Islet precursor cell (in vitro differentiated cells): ENCODE measurements around the gene CACNA1F.
A peak's percentile ranks its signal among the peaks of the same experiment; 100 is the strongest.

ENCODE experiments used
- DNase-seq: peaks from one replicate; pipeline ENCODE4 v3.0.0-alpha.2; 2018

Gene CACNA1F

DNA sequence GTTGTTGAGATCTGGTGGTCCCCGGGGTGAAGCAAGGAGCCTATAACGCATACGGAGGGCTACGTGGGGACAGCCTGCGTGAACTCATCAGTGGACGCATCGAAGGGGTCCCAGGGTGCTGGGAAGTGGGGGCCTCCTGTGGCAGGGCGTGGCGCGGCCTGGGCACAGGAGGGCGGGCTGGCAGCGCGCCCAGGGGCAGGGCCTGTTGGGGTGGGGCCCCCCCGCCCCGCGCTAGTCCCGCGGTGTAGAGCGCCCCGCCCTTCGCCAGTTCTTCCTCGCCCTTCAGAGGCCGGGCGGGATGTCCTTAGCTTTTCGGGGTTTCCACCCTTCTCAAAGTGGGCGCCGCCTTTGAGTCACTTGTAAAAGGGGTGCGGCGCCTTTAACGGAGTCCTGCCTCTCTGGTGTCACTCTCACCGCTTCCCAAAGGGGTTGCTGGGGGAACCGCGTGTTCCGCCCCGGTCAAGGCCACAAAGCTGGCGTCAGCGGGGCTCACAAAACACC is 60.8 kb downstream of the CACNA1F start:
- no peak for DNase-seq

DNA sequence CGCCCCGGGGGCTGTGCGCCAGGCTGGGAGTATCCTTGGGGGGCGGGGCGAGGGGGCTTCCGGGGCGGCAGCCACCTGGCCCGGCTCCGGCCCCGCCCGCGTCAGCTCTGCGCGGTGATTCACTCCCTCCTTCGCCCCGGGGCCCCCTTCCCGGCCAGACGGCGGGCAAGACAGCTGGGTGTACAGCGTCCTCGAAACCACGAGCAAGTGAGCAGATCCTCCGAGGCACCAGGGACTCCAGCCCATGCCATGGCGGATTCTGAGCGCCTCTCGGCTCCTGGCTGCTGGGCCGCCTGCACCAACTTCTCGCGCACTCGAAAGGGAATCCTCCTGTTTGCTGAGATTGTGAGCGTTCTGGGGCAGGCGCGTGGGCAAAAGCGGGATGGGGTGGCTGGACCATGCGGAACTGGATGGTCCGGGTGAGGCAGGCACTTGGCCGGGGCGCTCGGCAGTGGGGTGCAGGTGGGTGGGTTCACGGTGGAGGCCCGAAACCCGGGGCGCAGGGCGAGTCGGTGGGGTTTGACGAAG is 61.3 kb downstream of the CACNA1F start, which contains the start of gene PLP2:
Gene PLP2, plus strand, starts transcription at position 147 of the 528 bp plus-strand sequence. Its CDS starts 103 bp downstream, at position 250.
- peak; percentile 81 for DNase-seq

- no peak for DNase-seq
Measured at GRCh38 chrX:49167740-49168108, 65.4 kb downstream of the CACNA1F start.

GRCh38 chrX:49166914-49167739 is 66.0 kb downstream of the CACNA1F start:
- DNase-seq: peak; percentile 71

DNA sequence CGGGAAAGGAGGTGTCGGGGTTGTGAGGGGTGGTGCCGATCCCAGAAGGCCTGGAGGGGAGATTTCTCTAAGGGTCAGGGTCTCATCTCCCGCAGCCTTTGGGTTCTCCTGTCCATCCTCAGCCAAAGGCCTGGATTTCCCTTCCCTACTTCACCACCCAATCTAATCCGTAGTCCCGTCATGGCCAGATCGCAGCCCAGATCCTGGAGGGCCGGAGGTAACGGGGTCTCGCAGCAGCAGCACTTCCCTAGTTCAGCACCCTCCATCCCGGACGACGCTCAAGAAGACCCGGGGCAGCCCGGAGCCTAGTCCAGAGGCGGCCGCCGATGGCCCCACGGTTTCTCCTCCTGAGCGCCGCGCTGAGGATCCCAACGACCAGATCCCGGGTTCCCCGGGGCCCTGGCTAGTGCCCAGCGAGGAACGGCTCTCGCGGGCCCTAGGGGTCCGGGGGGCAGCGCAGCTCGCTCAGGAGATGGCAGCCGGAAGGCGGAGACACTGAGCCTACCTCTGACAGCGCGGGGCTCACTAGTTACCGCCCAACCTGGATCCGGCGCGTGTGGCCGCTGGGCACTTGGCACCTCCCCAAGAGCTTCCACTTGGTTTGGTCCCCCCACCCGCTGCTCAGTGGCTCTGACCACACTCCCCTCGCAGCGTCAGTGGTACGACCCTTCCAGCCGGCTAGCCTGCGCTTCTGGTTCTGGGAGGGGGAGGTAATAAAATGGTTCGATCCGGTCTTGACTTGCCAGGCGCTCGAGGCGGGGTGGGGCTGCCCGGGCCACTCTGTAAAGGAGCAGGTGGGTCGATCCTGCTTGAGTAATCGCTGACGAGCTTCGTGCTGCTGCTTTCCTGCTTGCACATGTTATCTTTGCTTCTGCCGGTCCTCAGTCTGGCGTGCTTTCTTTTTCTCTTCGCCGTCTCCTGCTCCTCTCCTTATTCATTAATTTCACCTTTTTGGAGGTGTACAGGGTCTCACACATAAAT is 66.9 kb downstream of the CACNA1F start:
- peak; percentile 86 for DNase-seq

DNA sequence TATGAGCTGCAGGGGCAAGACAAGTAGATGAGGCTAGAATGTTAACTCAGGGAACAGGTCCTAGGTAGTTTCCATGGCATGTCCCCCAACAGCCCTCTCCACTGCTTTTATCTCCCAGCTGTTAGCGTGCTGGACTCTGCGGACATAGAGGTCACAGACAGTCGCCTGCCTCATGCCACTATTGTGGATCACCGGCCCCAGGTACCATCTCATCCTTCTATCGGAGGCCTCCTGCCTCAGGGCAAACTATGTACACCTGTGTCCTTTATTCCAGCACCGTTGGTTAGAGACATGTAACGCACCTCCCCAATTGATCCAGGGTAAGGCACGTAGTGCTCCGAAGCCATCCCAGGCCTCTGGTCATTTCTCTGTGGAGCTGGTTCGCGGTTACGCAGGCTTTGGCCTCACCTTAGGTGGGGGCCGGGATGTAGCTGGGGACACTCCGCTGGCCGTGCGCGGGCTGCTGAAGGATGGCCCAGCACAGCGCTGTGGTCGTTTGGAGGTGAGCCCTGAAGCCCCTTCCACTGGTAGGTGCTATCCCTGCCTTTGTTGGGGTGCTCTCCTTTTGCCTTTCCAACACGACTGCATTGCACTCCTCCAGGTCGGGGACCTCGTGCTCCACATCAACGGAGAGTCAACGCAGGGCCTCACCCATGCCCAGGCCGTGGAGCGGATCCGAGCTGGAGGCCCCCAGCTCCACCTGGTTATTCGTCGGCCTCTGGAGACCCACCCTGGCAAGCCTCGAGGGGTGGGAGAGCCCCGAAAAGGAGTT is 68.4 kb downstream of the CACNA1F start:
- DNase-seq: no peak

DNA sequence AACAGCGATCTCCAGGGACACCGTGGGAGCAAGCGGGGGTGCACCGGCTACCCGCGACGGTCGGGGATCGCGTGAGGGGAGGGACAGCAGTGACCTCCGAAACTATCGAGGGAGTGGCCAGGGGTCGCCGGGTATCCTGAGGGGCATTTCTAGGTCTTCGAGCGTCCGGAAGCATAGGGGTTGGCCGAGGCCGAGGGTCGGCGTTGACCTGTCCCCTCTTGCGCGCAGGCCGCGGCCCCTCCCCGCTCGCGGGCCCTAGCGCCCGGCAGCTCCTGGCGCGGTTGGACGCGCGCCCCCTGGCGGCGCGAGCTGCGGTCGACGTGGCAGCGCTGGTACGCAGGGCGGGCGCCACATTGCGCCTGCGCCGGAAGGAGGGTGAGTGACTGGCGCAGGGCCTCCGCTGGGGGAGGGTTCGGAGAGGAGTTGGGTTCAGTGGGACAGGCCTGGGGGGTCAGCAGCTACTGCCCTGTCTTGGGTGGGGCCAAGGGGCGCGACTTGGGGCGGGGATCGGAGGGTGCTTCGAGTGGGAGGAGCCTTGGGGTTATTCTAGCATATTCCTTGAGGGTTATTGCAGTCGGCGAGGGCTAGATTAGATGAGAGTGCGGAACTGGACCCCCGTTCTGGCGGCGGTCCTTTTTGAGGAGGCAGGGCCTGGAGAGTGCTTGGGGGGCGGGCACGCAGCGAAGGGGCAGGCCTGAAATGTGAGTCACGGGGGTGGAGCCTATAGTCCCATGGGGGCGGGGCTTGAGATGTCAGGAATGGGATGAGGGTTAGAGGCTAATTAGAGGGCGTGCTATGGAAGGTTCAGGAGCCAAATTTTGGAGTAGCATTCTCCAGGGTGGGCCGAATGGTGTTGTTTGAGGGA is 69.4 kb downstream of the CACNA1F start:
- DNase-seq: peak; percentile 88

DNA sequence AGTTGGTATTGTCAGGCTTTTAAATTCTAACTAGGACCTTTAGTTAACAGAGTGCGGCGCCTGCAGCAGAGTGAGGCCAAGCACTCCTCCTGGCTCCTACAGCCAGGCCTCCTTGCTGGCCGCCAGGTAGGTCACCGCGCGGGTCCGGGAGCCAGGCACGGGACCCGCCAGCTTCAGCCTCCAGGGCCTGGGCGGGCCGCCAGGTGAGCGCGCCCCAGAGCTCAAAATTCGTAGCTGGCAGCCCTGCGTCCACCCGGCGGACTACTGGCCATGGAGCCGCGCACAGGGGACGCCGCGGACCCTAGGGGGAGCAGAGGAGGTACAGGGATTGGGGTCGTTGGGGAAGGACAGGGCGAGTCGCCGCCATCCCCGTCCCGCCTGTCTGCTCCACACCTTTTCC is 70.5 kb downstream of the CACNA1F start, which contains the start of gene MAGIX:
Gene MAGIX, plus strand, starts transcription at position 139 of the 400 bp plus-strand sequence. Its CDS starts 132 bp downstream, at position 271.
- no peak for DNase-seq

GRCh38 chrX:49161632-49162031 is 71.5 kb downstream of the CACNA1F start:
- DNase-seq: no peak

GRCh38 chrX:49160908-49161307 is 72.2 kb downstream of the CACNA1F start:
- no peak for DNase-seq

DNA sequence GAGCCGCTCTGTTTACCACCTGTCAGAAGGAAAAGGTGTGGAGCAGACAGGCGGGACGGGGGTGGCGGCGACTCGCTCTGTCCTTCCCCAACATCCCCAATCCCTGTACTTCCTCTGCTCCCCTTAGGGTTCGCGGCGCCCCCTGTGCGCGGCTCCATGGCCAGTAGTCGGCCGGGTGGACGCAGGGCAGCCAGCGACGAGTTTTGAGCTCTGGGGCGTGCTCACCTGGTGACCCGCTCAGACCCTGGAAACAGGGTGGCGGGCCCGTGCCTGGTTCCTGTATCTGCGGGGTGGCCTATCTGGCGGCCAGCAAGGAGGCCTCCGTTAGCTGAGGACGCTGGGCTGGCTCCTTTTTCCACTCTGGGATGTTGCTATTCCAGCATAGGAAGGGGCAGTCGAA is 75.9 kb downstream of the CACNA1F start:
- no peak for DNase-seq

DNA sequence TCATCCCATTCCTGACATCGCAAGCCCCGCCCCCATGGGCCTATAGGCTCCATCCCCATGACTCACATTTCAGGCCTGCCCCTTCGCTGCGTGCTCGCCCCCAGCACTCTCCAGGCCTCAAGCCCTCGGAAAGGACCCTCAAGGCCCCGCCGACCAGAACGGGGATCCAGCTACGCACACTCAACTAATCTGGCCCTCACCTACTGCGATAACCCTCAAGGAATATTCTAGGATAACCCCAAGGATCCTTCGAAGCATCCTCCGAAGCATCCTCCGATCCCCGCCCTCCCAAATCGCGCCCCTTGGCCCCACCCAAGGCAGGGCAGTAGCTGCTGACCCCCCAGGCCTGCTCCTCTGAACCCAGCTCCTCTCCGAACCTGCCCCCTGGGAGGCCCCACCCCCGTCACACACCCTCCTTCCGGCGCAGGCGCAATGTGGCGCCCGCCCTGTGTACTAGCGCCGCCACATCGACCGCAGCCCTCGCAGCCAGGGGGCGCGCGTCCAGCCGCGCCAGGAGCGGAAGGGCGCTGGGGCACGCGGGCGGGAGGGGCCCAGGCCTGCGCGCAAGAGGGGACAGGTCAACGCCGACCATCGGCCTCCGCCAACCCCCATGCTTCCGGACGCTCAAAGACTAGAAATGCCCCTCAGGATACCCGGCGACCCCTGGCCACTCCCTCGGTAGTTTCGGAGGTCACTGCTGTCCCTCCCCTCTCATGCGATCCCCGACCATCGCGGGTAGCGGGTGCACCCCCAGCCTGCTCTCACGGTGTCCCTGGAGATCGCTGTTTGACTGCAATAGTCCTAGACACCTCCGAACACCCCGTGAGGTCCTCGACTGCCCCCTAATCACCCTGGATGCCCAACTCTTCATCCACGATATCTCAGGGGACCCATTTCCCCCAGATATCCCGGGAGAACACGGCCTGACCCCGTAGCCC is 77.0 kb downstream of the CACNA1F start:
- DNase-seq: peak; percentile 91

- no peak for DNase-seq
Measured at GRCh38 chrX:49155243-49155899, 77.8 kb downstream of the CACNA1F start.
